Anterior cingulate cortex (tissue), 58 donors: Measurements from ENCODE around the gene PSG6.
"Not testable (repeated sequence)": the region's sequence is repeated elsewhere in the genome, so short reads cannot be mapped to it uniquely, and the experiment has no call there.

Experiments used
- DNase-seq, 58 donors: peaks; one replicate each; lab custom pipeline; 2025; lab: John Stamatoyannopoulos, UW

The PSG6 gene

GRCh38 chr19:42912941-42913340, 4.8 kb downstream of the PSG6 start:
- DNase-seq: not testable (repeated sequence)

GRCh38 chr19:42911731-42912130, 6.0 kb downstream of the PSG6 start:
- not testable (repeated sequence) for DNase-seq

GRCh38 chr19:42906162-42906561, 11.5 kb downstream of the PSG6 start:
- DNase-seq: not testable (repeated sequence)

- DNase-seq: not testable (repeated sequence)
These were observed 17.1 kb downstream of the PSG6 start for GRCh38 chr19:42900561-42900960.

- DNase-seq: not testable (repeated sequence)
These were observed 18.0 kb downstream of the PSG6 start for GRCh38 chr19:42899674-42900073.

- DNase-seq: not testable (repeated sequence)
These were observed 18.6 kb downstream of the PSG6 start for GRCh38 chr19:42899110-42899509.

GRCh38 chr19:42898656-42899055, 19.0 kb downstream of the PSG6 start:
- not testable (repeated sequence) for DNase-seq

GRCh38 chr19:42897729-42898128, 20.0 kb downstream of the PSG6 start:
- DNase-seq: not testable (repeated sequence)

- DNase-seq: not testable (repeated sequence)
These were observed 27.2 kb downstream of the PSG6 start for GRCh38 chr19:42890446-42890845.

- DNase-seq: not testable (repeated sequence)
These were observed 29.7 kb downstream of the PSG6 start for GRCh38 chr19:42887876-42888445.

- DNase-seq: not testable (repeated sequence)
These were observed 35.0 kb downstream of the PSG6 start for GRCh38 chr19:42882730-42883129.

- DNase-seq: not testable (repeated sequence)
These were observed 35.7 kb downstream of the PSG6 start for GRCh38 chr19:42882010-42882409.

- not testable (repeated sequence) for DNase-seq
These were observed 36.4 kb downstream of the PSG6 start for GRCh38 chr19:42881279-42881678.

- DNase-seq: not testable (repeated sequence)
These were observed 37.1 kb downstream of the PSG6 start for GRCh38 chr19:42880621-42881020.

- no peak for DNase-seq
These were observed 38.1 kb downstream of the PSG6 start, which contains the start of gene PSG1 for GRCh38 chr19:42879613-42880012. Gene PSG1, minus strand, starts transcription at chr19:42879713. Its CDS starts 132 bp downstream, at chr19:42879581.

- not testable (repeated sequence) for DNase-seq
These were observed 41.1 kb downstream of the PSG6 start for GRCh38 chr19:42876596-42876995.

GRCh38 chr19:42875881-42876280, 41.8 kb downstream of the PSG6 start:
- DNase-seq: not testable (repeated sequence)

GRCh38 chr19:42874901-42875813, 42.5 kb downstream of the PSG6 start:
- DNase-seq: not testable (repeated sequence)

GRCh38 chr19:42874136-42874535, 43.6 kb downstream of the PSG6 start:
- DNase-seq: not testable (repeated sequence)

- no peak for DNase-seq
These were observed 45.1 kb downstream of the PSG6 start for GRCh38 chr19:42872608-42873007.

- no peak for DNase-seq
These were observed 60.2 kb downstream of the PSG6 start for GRCh38 chr19:42857544-42857867.
